CD4-positive, alpha-beta T cell (primary cell): ENCODE results near the gene RTRAF. TPM values are rescaled to one million over a fixed set of nuclear protein-coding genes. Genes with fewer than 3 reads are reported as not detected.

Experiments
- ATAC-seq: fragments of 200-7000 bp; cut with Tn5 transposase; one replicate; pipeline ENCODE4 v1.10.0; 2022; ENCODE audit warnings: mild to moderate bottlenecking; ENCODE audit not compliant: poor library complexity
- CTCF ChIA-PET: fragments of 350-600 bp; sonication (Branson Sonifier 250); formaldehyde crosslinking; loops from one replicate; lab custom pipeline; 2021; ENCODE audit warnings: antibody characterized with exemption, inconsistent platforms; lab: Charles Lee
- POLR2A ChIA-PET: fragments of 350-600 bp; sonication (Branson Sonifier 250); formaldehyde crosslinking; loops from one replicate; lab custom pipeline; 2021; ENCODE audit warnings: antibody characterized with exemption, inconsistent platforms; lab: Charles Lee
- DNase-seq, 14 experiments: peaks; one replicate each; pipeline ENCODE4 v3.0.0-alpha.2; 2013 to 2020; ENCODE audit warnings: mixed read lengths in 2 of 14
- H3K27ac ChIP-seq, 2 donors: one replicate each; pipeline versions ENCODE4 v1.5.1 to v1.7.0; 2013; ENCODE audit warnings: low read length in 2 of 2, low read depth in 1 of 2, mild to moderate bottlenecking in 1 of 2
- H3K27me3 ChIP-seq, 2 experiments: 1 replicate in 1 of 2; 2 replicates in 1 of 2; pipeline versions ENCODE4 v1.6.1 to v1.7.0; 2013; ENCODE audit warnings: low read length in 2 of 2, control low read depth in 1 of 2, mild to moderate bottlenecking in 1 of 2, moderate library complexity in 1 of 2; ENCODE audit not compliant: insufficient read depth in 2 of 2, control insufficient read depth in 1 of 2
- H3K36me3 ChIP-seq: one replicate; pipeline ENCODE4 v1.6.1; 2013; ENCODE audit warnings: low read length, control low read depth; ENCODE audit not compliant: insufficient read depth
- H3K4me1 ChIP-seq: one replicate; pipeline ENCODE4 v1.6.1; 2013; ENCODE audit warnings: low read length, control low read depth; ENCODE audit not compliant: insufficient read depth
- H3K4me3 ChIP-seq: one replicate; pipeline ENCODE4 v1.5.1; 2013; ENCODE audit warnings: mild to moderate bottlenecking, low read length, moderate library complexity
- H3K9me3 ChIP-seq, 2 experiments: 1 replicate in 1 of 2; 2 replicates in 1 of 2; pipeline versions ENCODE4 v1.6.1 to v1.7.0; 2013; ENCODE audit warnings: low read length in 2 of 2, mild to moderate bottlenecking in 2 of 2, control low read depth in 1 of 2, moderate library complexity in 1 of 2; ENCODE audit not compliant: control insufficient read depth in 1 of 2, insufficient read depth in 1 of 2
- H3K27ac Mint-ChIP-seq: one replicate; pipeline ENCODE4 v1.8.0; 2020; ENCODE audit warnings: mixed read lengths
- H3K27me3 Mint-ChIP-seq: one replicate; pipeline ENCODE4 v1.8.0; 2021; ENCODE audit warnings: mixed read lengths
- H3K36me3 Mint-ChIP-seq: one replicate; pipeline ENCODE4 v1.8.0; 2021; ENCODE audit warnings: low read depth, mixed read lengths
- H3K4me1 Mint-ChIP-seq: one replicate; pipeline ENCODE4 v1.8.0; 2021; ENCODE audit warnings: low read depth, mixed read lengths
- H3K4me3 Mint-ChIP-seq: one replicate; pipeline ENCODE4 v1.8.0; 2020; ENCODE audit warnings: mild to moderate bottlenecking, mixed read lengths
- H3K9me3 Mint-ChIP-seq: one replicate; pipeline ENCODE4 v1.8.0; 2020; ENCODE audit warnings: mixed read lengths
- CTCF ChIP-seq: fragments of 200-600 bp; IDR thresholded peaks from one replicate; pipeline ENCODE4 v1.8.0; 2022; ENCODE audit warnings: antibody characterized with exemption, mild to moderate bottlenecking
- intact Hi-C, 2 experiments: fragments of 100-400 bp; cut with DNase I in 1 of 2; cut with micrococcal nuclease in 1 of 2; formaldehyde crosslinking; loops; one replicate each; pipeline versions ENCODE4 v1.15.1 to v1.9.0; 2023 to 2025; cut with DNase I, micrococcal nuclease
- total RNA-seq, 174 experiments: library from RNA in 2 of 174; stranded (reverse) in 2 of 174; gene quantifications; one replicate each; pipeline ENCODE4 v1.2.3 and lab custom pipeline; 2021 to 2026

Gene RTRAF
- total RNA-seq, 2 experiments from 2014 or later: 155 to 157 TPM

GRCh38 chr14:52006361-52006760 is 17.0 kb downstream of the RTRAF start:
- ChIA-PET POLR2A (no interaction called here), CTCF (no interaction called here)
- no peak overlapping the region for H3K27ac Mint-ChIP-seq
- Histone ChIP-seq H3K4me3 (no peak overlapping the region), H3K4me1 (no peaks in the 10 kb centered on the region), H3K27ac (no peak overlapping the region), H3K27me3 (no peaks in the 10 kb centered on the region), H3K36me3 (peaks cover 100% of the 10 kb centered on the region), H3K9me3 (no peaks in the 10 kb centered on the region)
- intact Hi-C loops: no loop called here
- peaks cover 96% of the 10 kb centered on the region for H3K36me3 Mint-ChIP-seq
- no peak for TF ChIP-seq CTCF
- ATAC-seq (no peak), DNase-seq (no peak)
- H3K27me3 Mint-ChIP-seq: no peaks in the 10 kb centered on the region
- H3K4me1 Mint-ChIP-seq: no peaks in the 10 kb centered on the region
- no peaks in the 10 kb centered on the region for H3K9me3 Mint-ChIP-seq
- no peak overlapping the region for H3K4me3 Mint-ChIP-seq

GRCh38 chr14:52007211-52007610 is 17.9 kb downstream of the RTRAF start:
- Mint-ChIP-seq H3K27me3 (no peaks in the 10 kb centered on the region), H3K27ac (no peak overlapping the region), H3K9me3 (no peaks in the 10 kb centered on the region), H3K4me1 (no peaks in the 10 kb centered on the region), H3K4me3 (no peak overlapping the region), H3K36me3 (peaks cover 96% of the 10 kb centered on the region)
- intact Hi-C loops: no loop called here
- Histone ChIP-seq H3K27me3 (no peaks in the 10 kb centered on the region), H3K9me3 (no peaks in the 10 kb centered on the region), H3K4me3 (no peak overlapping the region), H3K4me1 (no peaks in the 10 kb centered on the region), H3K36me3 (peaks cover 95% of the 10 kb centered on the region), H3K27ac (no peak overlapping the region)
- DNase-seq (no peak), ATAC-seq (no peak)
- TF ChIP-seq CTCF: no peak
- POLR2A ChIA-PET: no interaction called here
- CTCF ChIA-PET: no interaction called here

- POLR2A ChIA-PET: no interaction called here
- CTCF ChIA-PET: no interaction called here
- no peak for ATAC-seq
- Histone ChIP-seq H3K9me3 (no peaks in the 10 kb centered on the region), H3K27me3 (no peaks in the 10 kb centered on the region), H3K36me3 (peaks cover 90% of the 10 kb centered on the region), H3K27ac (no peak overlapping the region), H3K4me3 (no peak overlapping the region), H3K4me1 (no peaks in the 10 kb centered on the region)
- intact Hi-C loops: no loop called here
- Mint-ChIP-seq H3K4me1 (no peaks in the 10 kb centered on the region), H3K27me3 (no peaks in the 10 kb centered on the region), H3K4me3 (no peak overlapping the region), H3K9me3 (no peaks in the 10 kb centered on the region), H3K27ac (no peak overlapping the region), H3K36me3 (peaks cover 92% of the 10 kb centered on the region)
- no peak for DNase-seq
- no peak for TF ChIP-seq CTCF
Observed at GRCh38 chr14:52007637-52008036, 18.3 kb downstream of the RTRAF start.
